GM12878 (cell line): ENCODE data around the gene RPS5. TPM values are rescaled to one million over a fixed set of nuclear protein-coding genes. Genes with fewer than 3 reads are reported as not detected.

ENCODE experiments used
- DPF2 ChIP-seq: fragments of 450-650 bp; IDR thresholded peaks from 2 replicates; pipeline ENCODE4 v1.6.1; 2017; ENCODE audit warnings: mild to moderate bottlenecking
- EZH2 ChIP-seq: IDR thresholded peaks from 2 replicates; pipeline ENCODE4 v1.6.1; 2012; ENCODE audit warnings: low read depth, mild to moderate bottlenecking, control low read depth, inconsistent platforms, low read length, borderline replicate concordance; ENCODE audit not compliant: control insufficient read depth
- IKZF2 ChIP-seq, 2 experiments: fragments of 450-650 bp; IDR thresholded peaks; 2 replicates each; pipeline ENCODE4 v1.6.1; 2017; ENCODE audit warnings: mild to moderate bottlenecking in 2 of 2, moderate library complexity in 2 of 2
- KDM1A ChIP-seq: fragments of 200-600 bp; sonication (generic); IDR thresholded peaks from 2 replicates; pipeline ENCODE4 v1.6.1; 2016; ENCODE audit warnings: borderline replicate concordance
- KLF5 ChIP-seq: fragments of 450-650 bp; IDR thresholded peaks from 2 replicates; pipeline ENCODE4 v1.6.1; 2014; ENCODE audit warnings: mild to moderate bottlenecking; ENCODE audit not compliant: partially characterized antibody
- MYB ChIP-seq: fragments of 150-350 bp; IDR thresholded peaks from 2 replicates; pipeline ENCODE4 v1.6.1; 2014; ENCODE audit warnings: mild to moderate bottlenecking, low read depth, low read length, borderline replicate concordance
- MYC ChIP-seq: IDR thresholded peaks from 2 replicates; pipeline ENCODE4 v1.6.1; 2011; ENCODE audit warnings: mild to moderate bottlenecking, low read length, moderate library complexity, inconsistent platforms; ENCODE audit not compliant: insufficient read depth, insufficient replicate concordance, insufficient read length, severe bottlenecking
- NBN ChIP-seq: fragments of 450-650 bp; IDR thresholded peaks from 2 replicates; pipeline ENCODE4 v1.6.1; 2016
- SREBF1 ChIP-seq: IDR thresholded peaks from 2 replicates; pipeline ENCODE4 v1.6.1; 2012; ENCODE audit warnings: mild to moderate bottlenecking, low read length
- TCF7 ChIP-seq: IDR thresholded peaks from 2 replicates; pipeline ENCODE4 v1.6.1; 2014; ENCODE audit warnings: antibody characterized with exemption, borderline replicate concordance
- polyA plus RNA-seq, 11 experiments: library from polyadenylated mRNA; depleted of rRNA in 4 of 11; unstranded in 6 of 11; stranded (reverse) in 5 of 11; fragments of >200 nt; fragmentation: Nextera tagmentation in 4 of 11; fragmentation: Illumina TruSeq in 1 of 11; extraction: Ambion mirVana in 4 of 11; extraction: Trizol in 1 of 11; gene quantifications; 1 replicate in 1 of 11; 2 replicates in 10 of 11; pipeline versions ENCODE4 v1.2.1 to v1.2.3, GENCODE V29; 2011 to 2016; ENCODE audit warnings: inconsistent platforms in 2 of 11, missing spikeins in 2 of 11, low read depth in 1 of 11
- total RNA-seq, 4 experiments: library from RNA; depleted of rRNA in 3 of 4; stranded (reverse); fragments of >200 nt in 3 of 4; fragmentation: Illumina TruSeq in 1 of 4; extraction: Trizol in 1 of 4; gene quantifications; 2 replicates each; pipeline versions ENCODE4 v1.2.1 to v1.2.3, GENCODE V29; 2013 to 2021
- TF ChIP-seq, protein P1 (sequence below): fragments of 450-650 bp; IDR thresholded peaks from 2 replicates; pipeline ENCODE4 v1.6.1; 2017; ENCODE audit warnings: mild to moderate bottlenecking, moderate library complexity
- TF ChIP-seq, protein P2 (sequence below): IDR thresholded peaks from 2 replicates; pipeline ENCODE4 v1.6.1; 2011; ENCODE audit warnings: low read depth, mild to moderate bottlenecking, low read length, moderate library complexity, borderline replicate concordance; ENCODE audit errors: extremely low read depth
- TF ChIP-seq, protein P3 (sequence below): IDR thresholded peaks from 2 replicates; pipeline ENCODE4 v1.6.1; 2012; ENCODE audit warnings: mild to moderate bottlenecking, low read depth, low read length
- TF ChIP-seq, protein P4 (sequence below): fragments of 450-650 bp; IDR thresholded peaks from 2 replicates; pipeline ENCODE4 v1.6.1; 2016; ENCODE audit warnings: mild to moderate bottlenecking
- TF ChIP-seq, protein P5 (sequence below): IDR thresholded peaks from 2 replicates; pipeline ENCODE4 v1.6.1; 2011; ENCODE audit warnings: borderline replicate concordance, low read depth, mild to moderate bottlenecking, moderate library complexity, mixed read lengths, low read length; ENCODE audit not compliant: insufficient read depth; ENCODE audit errors: extremely low read length
- TF ChIP-seq, protein P6 (sequence below): fragments of 450-650 bp; conservative IDR thresholded peaks from 2 replicates; pipeline ENCODE4 v1.6.1; 2017; ENCODE audit warnings: mild to moderate bottlenecking, moderate library complexity

RPS5 gene
- total and polyA plus RNA-seq, 10 of the 15 experiments (the other 5 are each of a cell fraction or from before 2014, with no cell fraction given): 1,284 to 3,652 (median 1,922) TPM

DNA sequence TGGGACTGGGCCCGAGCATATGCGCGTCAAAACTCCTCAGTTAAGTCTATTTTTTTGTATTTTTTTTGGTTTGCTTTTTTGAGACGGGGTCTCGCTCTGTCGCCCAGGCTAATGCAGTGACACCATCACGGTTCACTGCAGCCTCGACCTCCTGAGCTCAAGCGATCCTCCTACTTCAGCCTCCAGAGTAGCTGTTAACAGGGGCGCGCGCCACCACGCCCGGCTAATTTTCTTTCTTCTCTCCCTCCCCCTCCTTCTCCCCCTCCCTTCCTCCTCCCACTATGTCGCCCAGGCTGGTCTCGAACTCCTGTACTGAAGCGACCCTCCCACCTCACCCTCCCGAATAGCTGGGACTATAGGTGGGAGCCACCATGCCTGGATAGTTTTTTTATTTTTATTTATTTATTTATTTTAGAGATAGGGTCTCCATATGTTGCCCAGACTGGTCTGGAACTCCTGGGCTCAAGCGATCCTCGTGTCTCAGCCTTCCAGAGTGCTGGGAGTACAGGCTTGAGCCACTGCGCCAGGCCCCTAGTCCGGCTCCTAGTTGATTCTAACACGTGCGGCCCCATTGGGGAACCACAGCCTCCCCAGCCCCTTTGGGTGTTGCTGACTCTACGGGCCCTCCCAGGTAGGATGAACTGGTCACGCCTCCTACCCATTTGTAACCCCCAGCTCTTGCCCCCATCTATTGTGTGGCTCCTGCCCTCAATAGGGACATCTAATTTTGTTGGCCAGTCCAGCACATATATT lies 5.4 kb upstream of the RPS5 start (continued):
- TF ChIP-seq, protein P1, sequence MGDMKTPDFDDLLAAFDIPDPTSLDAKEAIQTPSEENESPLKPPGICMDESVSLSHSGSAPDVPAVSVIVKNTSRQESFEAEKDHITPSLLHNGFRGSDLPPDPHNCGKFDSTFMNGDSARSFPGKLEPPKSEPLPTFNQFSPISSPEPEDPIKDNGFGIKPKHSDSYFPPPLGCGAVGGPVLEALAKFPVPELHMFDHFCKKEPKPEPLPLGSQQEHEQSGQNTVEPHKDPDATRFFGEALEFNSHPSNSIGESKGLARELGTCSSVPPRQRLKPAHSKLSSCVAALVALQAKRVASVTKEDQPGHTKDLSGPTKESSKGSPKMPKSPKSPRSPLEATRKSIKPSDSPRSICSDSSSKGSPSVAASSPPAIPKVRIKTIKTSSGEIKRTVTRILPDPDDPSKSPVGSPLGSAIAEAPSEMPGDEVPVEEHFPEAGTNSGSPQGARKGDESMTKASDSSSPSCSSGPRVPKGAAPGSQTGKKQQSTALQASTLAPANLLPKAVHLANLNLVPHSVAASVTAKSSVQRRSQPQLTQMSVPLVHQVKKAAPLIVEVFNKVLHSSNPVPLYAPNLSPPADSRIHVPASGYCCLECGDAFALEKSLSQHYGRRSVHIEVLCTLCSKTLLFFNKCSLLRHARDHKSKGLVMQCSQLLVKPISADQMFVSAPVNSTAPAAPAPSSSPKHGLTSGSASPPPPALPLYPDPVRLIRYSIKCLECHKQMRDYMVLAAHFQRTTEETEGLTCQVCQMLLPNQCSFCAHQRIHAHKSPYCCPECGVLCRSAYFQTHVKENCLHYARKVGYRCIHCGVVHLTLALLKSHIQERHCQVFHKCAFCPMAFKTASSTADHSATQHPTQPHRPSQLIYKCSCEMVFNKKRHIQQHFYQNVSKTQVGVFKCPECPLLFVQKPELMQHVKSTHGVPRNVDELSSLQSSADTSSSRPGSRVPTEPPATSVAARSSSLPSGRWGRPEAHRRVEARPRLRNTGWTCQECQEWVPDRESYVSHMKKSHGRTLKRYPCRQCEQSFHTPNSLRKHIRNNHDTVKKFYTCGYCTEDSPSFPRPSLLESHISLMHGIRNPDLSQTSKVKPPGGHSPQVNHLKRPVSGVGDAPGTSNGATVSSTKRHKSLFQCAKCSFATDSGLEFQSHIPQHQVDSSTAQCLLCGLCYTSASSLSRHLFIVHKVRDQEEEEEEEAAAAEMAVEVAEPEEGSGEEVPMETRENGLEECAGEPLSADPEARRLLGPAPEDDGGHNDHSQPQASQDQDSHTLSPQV: no peak
- TF ChIP-seq EZH2: no peak
- TF ChIP-seq, protein P2, sequence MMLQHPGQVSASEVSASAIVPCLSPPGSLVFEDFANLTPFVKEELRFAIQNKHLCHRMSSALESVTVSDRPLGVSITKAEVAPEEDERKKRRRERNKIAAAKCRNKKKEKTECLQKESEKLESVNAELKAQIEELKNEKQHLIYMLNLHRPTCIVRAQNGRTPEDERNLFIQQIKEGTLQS: no peak
- TF ChIP-seq MYC: no peak
- no peak for TF ChIP-seq MYB
- TF ChIP-seq KDM1A: no peak
- no peak for TF ChIP-seq KLF5
- no peak for TF ChIP-seq DPF2
- 0 out of 2 replicates have a peak, but pooled peaks have one; percentile 56 for TF ChIP-seq NBN
- TF ChIP-seq, protein P3, sequence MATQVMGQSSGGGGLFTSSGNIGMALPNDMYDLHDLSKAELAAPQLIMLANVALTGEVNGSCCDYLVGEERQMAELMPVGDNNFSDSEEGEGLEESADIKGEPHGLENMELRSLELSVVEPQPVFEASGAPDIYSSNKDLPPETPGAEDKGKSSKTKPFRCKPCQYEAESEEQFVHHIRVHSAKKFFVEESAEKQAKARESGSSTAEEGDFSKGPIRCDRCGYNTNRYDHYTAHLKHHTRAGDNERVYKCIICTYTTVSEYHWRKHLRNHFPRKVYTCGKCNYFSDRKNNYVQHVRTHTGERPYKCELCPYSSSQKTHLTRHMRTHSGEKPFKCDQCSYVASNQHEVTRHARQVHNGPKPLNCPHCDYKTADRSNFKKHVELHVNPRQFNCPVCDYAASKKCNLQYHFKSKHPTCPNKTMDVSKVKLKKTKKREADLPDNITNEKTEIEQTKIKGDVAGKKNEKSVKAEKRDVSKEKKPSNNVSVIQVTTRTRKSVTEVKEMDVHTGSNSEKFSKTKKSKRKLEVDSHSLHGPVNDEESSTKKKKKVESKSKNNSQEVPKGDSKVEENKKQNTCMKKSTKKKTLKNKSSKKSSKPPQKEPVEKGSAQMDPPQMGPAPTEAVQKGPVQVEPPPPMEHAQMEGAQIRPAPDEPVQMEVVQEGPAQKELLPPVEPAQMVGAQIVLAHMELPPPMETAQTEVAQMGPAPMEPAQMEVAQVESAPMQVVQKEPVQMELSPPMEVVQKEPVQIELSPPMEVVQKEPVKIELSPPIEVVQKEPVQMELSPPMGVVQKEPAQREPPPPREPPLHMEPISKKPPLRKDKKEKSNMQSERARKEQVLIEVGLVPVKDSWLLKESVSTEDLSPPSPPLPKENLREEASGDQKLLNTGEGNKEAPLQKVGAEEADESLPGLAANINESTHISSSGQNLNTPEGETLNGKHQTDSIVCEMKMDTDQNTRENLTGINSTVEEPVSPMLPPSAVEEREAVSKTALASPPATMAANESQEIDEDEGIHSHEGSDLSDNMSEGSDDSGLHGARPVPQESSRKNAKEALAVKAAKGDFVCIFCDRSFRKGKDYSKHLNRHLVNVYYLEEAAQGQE: no peak
- TF ChIP-seq TCF7: no peak
- no peak for TF ChIP-seq SREBF1
- TF ChIP-seq IKZF2 (IDR thresholded peaks at IDR 0.05): no peak; a peak in 2 of 4 replicates
- TF ChIP-seq, protein P4, sequence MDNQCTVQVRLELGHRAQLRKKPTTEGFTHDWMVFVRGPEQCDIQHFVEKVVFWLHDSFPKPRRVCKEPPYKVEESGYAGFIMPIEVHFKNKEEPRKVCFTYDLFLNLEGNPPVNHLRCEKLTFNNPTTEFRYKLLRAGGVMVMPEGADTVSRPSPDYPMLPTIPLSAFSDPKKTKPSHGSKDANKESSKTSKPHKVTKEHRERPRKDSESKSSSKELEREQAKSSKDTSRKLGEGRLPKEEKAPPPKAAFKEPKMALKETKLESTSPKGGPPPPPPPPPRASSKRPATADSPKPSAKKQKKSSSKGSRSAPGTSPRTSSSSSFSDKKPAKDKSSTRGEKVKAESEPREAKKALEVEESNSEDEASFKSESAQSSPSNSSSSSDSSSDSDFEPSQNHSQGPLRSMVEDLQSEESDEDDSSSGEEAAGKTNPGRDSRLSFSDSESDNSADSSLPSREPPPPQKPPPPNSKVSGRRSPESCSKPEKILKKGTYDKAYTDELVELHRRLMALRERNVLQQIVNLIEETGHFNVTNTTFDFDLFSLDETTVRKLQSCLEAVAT: peak; percentile 76; the same call in 1 of the 2 replicates
- TF ChIP-seq, protein P5, sequence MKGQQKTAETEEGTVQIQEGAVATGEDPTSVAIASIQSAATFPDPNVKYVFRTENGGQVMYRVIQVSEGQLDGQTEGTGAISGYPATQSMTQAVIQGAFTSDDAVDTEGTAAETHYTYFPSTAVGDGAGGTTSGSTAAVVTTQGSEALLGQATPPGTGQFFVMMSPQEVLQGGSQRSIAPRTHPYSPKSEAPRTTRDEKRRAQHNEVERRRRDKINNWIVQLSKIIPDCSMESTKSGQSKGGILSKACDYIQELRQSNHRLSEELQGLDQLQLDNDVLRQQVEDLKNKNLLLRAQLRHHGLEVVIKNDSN: no peak
- TF ChIP-seq, protein P6, sequence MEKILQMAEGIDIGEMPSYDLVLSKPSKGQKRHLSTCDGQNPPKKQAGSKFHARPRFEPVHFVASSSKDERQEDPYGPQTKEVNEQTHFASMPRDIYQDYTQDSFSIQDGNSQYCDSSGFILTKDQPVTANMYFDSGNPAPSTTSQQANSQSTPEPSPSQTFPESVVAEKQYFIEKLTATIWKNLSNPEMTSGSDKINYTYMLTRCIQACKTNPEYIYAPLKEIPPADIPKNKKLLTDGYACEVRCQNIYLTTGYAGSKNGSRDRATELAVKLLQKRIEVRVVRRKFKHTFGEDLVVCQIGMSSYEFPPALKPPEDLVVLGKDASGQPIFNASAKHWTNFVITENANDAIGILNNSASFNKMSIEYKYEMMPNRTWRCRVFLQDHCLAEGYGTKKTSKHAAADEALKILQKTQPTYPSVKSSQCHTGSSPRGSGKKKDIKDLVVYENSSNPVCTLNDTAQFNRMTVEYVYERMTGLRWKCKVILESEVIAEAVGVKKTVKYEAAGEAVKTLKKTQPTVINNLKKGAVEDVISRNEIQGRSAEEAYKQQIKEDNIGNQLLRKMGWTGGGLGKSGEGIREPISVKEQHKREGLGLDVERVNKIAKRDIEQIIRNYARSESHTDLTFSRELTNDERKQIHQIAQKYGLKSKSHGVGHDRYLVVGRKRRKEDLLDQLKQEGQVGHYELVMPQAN: 0 out of 2 replicates have a peak, but pooled peaks have one; percentile 25
